SK-N-DZ (cell line): ENCODE data around the gene ULBP3. TPM values are rescaled to one million over a fixed set of nuclear protein-coding genes. Genes with fewer than 3 reads are reported as not detected.

Experiments used
- DNase-seq: peaks from one replicate; pipeline ENCODE4 v3.0.0-alpha.2; 2015; ENCODE audit warnings: low spot score
- polyA plus RNA-seq, 2 experiments: library from polyadenylated mRNA; depleted of rRNA; stranded (reverse); fragments of >200 nt; gene quantifications; 2 replicates each; pipeline ENCODE4 v1.2.3, GENCODE V29; 2014

The ULBP3 gene
- polyA plus RNA-seq (2014; cell fraction: cytosol; rRNA removed) = 0.65 and 3.8 TPM in 2 replicates
- polyA plus RNA-seq (2014; cell fraction: nucleus; rRNA removed) = 1.1 and 1.5 TPM in 2 replicates

DNA sequence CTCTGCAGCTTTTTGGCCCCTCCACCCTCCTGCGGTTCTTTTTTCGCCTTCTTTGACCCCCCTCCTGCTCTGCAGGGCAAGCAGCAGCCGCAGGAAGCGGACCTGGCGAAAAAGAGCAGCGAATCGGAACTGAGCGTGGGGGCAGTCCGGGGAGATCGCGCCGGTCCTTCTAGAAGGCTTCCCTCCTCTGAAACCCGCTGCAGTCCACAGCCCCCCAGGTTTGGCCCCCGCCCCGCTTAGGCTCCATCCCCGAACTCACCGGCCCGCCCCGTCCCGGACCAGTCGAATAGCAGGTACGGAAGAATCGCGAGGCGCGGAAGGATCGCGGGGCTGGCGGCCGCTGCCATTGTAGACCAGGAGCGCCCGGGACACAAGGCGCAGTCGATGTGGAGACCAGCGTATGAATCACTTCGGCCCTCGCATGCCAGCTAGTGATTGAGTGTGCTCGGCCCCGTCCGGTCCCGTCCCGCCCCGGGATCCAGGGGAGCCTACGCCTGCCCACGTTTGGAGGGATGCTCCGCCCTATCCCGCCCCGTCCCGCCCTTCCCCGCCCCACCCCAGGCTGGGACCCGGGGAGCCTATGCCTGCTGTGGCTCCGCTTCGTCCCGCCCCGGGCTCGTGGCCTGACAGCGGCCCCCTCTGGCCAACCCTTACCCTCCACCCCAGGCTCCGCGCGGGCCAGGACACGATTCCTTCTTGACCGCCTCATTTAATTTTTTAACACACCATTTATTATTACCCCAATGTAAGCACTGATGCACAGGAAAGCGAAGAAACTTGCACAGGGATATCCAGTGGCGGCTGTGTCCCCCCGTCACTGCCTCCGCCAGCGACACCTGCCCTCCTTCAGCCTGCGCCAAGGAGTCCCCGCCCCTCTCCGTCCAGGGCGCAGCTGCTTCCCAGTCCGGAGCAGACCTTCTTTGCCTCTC lies at the start of gene ULBP3:
Gene ULBP3, minus strand, starts transcription at position 402 of the 929 bp plus-strand sequence. Its CDS starts 55 bp downstream, at position 347.
- peak; percentile 41 for DNase-seq

DNA sequence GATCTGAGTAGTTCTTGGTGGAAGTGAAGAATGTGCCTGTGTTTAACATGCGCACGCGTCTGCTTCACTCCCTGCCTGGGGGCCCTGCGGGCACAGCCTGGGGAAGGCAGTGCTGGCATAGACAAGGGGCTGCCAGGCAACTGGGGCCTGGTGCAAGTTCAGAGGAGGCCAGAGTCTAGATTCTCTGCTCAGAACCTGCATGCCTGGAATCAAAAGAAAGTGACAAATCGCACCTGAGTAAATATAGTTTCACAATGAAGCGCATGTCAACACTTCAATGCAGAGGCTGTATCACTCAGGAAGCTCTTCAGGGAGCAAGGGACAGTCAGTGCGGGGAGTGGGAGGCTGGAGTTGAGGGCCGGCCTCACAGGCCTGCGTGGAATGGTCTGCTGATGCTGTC lies 49.7 kb upstream of the ULBP3 start:
- DNase-seq = no peak

DNA sequence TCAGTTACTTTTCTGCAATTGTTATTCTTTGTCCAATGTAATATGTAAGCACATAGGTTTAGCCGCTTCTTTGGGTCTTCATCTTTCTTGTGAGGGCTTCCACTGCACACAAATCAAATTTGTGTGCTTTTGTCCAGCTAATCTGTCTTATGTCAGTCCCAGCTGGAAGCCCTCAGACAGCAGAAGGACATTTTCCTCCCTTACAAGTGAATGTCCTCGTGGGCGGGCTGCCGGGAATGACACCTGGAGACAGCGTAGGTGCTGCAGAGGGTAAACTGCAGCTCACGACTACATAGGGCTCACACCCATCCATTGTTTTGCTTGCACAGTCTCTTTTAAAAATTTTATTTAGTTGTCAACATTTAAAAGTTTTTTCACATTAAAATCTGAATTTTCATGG lies 49.3 kb upstream of the ULBP3 start:
- DNase-seq = no peak

DNA sequence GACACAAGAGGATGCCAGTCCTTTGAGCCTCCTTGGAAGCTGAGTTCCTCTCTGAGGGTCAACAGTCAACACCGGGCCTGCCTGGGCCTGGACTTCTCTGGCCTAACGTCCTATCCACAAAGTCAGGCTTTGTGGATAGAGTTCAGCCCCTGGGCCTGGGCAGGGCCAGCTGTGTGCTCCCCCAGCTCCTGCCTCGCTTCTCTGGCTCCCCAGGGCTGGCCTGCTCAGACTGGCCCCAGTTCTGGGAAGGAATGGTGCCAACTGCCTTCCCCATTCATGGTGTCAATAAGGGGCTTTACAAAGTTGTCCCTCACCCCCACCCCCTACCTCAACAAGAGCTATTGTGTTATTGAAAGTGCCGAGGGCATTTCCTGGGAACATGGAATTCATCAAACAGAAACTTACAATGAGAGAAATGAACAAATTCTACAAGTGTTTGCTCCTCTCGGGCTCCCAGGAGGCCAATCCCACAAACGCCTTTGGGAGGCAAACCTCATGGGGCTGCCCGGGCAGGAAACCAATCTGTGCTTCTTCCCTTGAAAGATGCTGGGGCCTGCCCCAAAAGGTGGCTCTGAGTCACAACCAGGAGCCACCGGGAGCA lies 47.4 kb upstream of the ULBP3 start:
- DNase-seq = no peak

DNA sequence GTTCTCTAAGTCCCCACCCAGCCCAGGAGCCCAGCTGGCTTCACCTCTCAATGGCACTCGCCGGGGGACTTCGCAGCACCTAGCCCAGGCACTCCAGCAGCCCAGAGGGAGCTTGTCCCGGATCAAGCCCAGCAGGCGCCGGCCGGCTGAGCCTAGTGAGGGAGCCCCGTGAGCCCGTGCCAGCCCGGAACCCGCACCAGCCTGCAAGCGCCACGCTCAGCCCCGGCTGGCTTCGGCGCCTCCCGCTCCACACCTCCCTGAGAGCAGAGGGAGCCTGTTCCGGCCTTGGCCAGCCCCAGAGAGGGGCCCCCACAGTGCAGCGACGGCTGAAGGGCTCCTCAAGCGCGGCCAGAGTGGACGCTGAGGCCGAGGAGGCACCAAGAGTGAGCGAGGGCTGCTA lies 46.8 kb upstream of the ULBP3 start:
- no peak for DNase-seq

DNA sequence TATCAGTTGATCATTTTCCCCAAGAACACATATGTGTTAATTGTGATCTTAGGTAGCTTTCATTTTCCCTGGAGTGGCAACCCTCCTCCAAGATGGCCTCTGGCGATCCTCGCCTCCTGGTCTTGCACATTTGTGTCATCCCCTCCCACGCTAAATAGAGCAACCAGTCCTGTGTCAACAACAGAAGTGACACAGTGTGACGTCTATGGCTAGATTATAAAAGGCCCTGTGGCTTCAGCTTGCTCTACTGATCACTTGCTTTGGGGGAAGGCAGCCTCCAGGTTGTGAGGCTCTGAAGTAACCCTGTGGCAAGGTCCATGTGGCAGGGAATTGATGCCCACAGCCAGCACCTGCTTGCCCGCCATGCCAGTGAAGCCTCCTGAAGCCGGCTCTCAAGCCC lies 43.3 kb upstream of the ULBP3 start:
- no peak for DNase-seq

DNA sequence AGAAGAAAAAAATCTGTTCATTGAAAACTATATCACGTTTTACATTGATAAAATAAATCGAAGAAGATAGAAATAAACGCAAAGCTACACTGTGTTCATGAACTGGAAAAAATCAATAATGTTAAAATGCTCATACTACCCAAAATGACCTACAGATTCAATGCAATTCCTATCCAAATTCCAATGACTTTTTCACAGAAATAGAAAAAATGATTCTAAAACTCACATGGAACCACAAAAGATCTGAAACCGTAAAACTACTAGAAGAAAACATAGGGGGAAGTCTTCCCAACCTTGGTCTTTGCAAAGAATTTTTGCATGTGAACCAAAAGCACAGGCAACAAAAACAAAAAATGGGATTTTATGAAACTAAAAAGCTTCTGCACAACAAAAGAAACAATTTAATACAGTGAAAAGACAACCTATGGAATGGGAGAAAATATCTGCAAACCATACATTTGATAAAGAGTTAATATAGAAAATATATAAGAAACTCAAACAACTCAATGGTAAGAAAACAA lies 33.9 kb upstream of the ULBP3 start:
- DNase-seq = no peak

DNA sequence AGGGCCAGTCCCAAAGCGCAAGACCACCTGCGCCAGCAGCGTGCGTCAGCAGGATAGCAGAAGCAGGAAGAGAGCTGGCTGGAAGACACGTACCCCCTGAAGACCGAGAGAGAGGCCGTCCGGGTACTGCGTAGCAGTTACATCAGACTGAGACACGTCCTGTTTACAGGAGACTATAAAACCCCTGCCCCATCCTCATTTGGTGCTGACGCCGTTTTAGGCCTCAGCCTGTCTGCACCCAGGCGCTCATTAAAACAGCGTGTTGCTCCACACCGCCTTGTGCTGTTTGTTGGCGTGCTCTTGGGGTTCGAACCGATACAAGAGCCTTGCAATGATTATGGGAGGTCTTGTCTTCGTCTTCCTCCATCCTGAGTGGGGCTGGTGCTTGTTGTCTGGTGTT lies 31.8 kb upstream of the ULBP3 start:
- no peak for DNase-seq

DNA sequence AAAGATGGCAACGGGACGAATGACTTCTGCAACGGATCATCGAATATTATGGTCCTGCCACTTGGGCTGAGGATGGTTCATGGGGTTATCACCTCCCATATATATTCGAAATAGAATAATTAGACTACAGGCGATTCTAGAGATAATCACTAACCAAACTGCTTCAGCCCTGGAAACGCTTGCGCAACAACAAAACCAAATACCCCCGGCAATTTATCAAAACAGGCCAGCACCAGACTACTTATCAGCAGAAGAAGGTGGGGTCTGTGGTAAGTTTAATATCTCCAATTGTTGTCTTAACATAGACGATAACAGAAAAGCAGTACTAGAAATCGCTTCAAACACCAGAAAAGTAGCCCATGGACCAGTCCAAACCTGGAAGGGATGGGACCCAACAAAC lies 31.0 kb upstream of the ULBP3 start:
- DNase-seq = no peak

DNA sequence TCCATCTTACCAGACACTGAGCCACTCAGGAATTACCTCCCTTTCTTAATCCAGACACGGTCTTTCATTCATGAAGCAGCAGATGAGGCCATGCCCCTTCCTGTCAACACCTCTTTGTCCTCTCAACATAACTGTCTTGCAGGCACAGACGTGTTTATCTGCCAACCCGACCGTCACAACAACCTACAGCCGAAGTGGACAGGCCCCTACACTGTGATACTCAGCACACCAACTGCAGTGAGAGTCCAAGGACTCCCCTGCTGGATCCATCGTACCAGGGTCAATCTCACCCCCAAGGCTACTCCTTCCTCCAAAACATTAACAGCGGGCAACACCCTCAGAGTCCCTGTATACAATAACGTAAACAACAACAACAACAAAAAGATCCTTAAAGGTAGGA lies 30.6 kb upstream of the ULBP3 start:
- no peak for DNase-seq

DNA sequence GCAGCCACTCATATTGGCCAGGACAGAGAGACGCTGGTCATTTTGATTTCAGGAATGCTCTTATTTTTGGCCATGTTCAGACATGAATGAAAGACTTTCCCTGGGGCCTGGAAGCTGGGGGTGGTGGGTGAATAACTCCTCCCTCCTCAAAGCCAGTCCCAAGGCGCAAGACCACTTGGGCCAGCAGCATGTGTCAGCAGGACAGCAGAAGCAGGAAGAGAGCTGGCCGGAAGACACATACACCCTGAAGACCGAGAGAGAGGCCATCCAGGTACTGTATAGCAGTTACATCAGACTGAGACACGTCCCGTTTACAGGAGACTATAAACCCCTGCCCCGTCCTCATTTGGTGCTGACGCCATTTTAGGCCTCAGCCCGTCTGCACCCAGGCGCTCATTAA lies 29.2 kb upstream of the ULBP3 start:
- DNase-seq = no peak

DNA sequence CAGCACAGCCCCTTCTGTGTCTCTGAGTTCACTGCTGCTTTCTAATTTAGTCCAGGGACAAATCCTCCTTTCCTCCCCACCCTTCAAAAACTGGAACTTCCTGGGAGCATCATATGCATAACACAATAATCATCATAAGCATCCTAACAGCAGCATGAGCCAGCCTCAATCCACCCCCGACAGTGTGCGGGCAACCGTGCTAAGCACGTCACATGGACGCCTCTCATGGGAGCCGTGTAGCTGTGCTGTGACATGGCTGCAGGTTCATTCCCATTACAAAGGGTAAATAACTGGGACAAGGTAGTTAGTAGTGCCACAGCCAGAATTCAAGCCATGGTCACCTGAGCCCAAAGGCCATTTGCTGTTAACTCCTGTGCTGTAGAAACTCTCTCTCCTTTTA lies 24.5 kb upstream of the ULBP3 start:
- DNase-seq = no peak

DNA sequence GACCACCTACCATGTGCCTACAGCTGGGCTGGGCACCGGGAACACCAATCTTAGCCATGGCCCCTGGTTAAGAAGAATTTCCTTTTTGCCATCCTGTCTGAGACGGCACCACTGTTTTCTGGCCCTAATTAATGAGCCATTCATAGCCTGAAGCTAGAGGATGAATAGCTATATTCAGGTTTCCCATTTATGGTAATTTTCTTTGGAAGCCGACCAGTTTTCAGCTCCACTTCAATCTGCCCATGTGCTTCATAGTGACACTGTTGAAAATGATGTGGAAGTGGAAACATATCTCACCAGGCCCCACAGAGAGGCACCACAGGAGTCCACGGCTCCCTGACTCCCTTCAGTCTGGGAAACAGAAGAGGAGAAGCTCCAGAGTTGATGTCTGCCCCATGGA lies 22.6 kb upstream of the ULBP3 start:
- DNase-seq = no peak

DNA sequence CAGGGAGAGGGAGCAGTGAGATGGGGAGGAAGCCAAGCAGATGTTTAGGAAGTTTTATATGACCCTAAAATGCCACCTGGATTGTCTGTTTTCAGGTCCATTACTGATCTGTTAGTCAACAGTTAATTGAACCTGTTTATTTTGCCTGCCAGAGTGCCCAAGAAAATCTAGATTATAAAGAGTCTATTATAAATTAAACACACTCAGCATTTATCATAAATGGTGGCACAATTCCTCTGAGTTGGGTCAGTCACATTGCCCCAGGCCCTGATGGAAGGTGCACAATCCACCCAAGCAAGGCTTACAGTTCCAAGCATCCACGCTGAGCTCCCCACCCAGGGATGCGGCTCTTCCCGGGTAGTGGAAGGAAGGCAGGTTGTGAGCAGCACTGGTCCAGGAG lies 21.4 kb upstream of the ULBP3 start:
- no peak for DNase-seq

DNA sequence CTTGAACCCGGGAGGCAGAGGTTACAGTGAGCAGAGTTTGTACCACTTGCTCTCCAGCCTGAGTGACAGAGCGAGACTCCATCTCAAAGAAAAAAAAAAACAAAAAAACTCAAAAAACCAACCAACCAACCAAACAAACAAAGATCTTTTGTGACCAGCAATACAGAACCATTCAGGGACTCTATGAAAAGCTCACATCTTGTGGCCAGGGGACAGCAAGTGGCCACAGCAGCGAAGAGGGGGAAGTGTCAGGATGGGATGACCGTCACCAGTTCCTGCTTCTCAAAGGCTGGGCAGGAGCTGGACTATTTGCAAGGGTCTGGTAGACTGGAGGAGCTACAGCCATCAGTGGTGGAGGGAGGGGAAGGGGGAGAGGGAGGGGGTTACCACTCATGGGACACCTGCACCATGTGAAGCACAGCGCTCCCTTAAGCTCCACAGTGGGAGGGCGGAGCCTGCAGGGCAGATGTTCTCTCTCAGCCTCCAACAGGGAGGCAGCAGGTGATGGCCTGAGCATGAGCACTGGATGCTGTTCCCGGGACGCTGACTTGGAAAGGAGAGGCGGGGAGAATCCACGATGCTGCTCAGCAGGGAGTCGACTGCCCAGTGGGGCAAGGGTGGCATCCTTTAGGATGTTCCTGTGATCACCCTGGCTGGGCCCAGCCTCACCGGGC lies 19.7 kb upstream of the ULBP3 start:
- no peak for DNase-seq

DNA sequence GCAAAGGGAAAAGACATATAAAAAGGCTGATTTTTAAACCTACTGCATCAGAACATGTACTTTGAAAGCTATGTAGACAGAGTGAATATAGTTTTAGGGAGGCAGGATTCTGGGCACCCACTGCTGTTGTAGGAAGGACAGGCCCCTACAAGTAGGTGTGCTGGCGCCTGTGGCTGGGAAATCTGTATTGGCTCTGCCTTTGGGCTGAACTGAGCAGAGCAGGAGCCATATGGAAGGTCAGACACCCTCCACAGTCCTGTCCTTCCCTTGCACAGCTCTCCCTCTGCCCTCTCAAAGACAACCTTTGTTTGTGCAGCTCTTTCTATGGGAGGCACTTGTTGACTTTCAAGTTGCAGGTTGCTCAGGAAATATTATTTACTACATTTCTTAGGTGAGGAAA lies 18.4 kb upstream of the ULBP3 start:
- DNase-seq = no peak

DNA sequence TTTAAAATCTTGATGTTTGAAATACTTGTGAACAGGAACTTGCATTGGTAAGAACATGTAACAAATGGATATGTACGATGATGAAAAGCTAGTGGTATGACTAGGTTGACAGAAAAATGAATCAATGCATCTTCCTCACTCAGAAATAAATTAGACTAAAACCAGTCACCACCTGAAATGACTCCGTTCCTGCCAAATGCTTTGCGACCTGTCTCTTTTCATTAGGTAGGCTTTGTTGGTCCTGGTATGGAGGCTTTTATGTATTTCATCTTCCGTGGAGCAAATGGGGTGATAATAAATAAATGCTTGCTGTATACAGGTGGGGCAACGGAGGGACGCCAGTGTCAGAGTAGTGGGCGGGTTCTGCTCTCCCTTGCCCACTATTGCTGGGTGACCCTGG lies 17.1 kb upstream of the ULBP3 start:
- DNase-seq = no peak

DNA sequence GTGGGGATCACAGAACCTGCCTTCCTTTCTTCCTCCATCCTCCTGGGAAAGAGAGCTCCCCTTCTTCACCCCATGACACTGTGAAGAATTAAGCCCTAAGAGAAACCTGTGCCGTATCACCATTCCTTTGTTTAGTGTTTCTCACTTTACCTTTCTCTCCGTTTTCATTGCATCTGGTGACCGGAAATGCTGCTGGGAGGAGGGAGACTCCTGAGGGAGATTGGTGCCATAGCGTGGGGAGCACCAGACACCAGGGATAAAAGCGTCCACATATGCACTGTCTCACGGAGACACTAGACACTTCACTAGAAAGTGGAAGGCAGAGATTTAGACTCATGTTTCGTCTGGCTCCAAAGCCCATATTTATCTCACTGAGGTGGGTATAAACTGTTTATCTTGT lies 15.5 kb upstream of the ULBP3 start:
- DNase-seq = no peak

DNA sequence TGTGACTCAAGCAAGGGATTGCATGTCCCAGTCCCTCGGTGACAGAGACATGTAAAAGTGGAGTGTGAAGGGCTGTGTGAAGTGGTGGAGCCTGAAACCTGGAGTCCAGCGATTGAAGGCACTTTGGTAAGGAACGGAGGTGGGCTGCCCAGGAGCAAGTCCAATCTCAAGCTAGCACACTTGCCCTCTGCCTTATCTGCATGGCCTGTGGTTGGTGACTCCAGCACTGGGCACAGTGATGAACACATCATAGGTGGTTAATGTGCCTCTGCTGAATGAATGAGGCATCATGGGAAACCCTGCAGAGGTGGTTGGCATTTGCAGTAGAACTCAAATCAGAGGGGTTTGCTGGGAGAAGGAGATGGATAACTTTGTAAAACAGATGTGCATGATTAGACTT lies 14.9 kb upstream of the ULBP3 start:
- no peak for DNase-seq

DNA sequence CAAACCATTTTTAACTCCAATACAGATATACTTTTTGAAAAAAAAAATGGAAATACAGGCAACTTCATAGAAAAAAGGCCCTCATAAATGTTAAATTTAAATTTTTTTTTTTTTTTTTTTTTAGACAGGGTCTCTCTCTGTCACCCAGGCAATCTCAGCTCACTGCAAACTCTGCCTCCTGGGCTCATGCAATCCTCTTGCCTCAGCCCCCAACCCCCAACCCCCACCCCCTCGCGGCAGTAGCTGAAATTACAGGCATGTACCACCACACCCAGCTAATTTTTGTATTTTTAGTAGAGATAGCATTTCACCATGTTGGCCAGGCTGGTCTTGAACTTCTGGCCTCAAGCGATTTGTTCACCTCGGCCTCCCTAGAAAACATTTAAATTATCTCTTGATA lies 12.8 kb upstream of the ULBP3 start:
- DNase-seq = no peak

DNA sequence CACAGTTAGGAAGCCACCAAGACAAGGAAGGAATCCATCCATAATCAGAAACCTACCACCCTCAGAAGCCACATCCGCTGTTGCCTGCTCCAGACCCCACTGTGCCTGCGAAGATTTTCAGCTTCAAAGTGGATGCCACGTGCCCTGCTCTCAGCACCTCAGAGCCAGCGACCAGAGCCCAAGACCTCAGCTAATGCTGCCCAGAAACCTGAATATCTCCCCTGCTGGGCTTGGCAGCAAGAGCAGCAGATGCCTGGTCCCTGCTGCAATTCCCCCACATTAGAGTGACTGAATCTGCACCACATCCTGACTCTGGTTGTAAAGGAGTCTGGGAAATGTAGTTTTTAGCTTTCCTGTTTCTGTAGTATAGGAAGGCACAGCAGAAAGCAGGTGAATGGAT lies 10.7 kb upstream of the ULBP3 start:
- no peak for DNase-seq

DNA sequence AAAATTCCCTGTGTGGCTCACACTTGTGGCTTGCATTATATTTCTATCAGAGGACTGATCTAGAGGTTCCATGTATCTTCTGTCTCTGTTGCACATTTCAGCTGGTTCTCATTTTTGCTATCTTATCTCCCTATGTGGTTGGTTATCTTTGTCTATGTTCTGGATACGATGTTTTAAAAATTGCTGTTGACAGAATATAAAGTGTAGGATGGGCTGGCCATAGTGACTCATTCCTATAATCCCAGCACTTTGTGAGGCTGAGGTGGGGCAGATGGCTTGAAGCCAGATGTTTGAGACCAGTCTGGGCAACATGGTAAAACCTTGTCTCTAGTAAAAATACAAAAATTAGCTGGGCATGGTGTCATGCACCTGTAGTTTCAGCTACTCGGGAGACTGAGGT lies 9.9 kb upstream of the ULBP3 start:
- DNase-seq = no peak
